SK-N-DZ (cell line): ENCODE data around the gene CREB5.

Experiments used
- DNase-seq: peaks from one replicate; pipeline ENCODE4 v3.0.0-alpha.2; 2015; ENCODE audit warnings: low spot score

Gene CREB5

DNA sequence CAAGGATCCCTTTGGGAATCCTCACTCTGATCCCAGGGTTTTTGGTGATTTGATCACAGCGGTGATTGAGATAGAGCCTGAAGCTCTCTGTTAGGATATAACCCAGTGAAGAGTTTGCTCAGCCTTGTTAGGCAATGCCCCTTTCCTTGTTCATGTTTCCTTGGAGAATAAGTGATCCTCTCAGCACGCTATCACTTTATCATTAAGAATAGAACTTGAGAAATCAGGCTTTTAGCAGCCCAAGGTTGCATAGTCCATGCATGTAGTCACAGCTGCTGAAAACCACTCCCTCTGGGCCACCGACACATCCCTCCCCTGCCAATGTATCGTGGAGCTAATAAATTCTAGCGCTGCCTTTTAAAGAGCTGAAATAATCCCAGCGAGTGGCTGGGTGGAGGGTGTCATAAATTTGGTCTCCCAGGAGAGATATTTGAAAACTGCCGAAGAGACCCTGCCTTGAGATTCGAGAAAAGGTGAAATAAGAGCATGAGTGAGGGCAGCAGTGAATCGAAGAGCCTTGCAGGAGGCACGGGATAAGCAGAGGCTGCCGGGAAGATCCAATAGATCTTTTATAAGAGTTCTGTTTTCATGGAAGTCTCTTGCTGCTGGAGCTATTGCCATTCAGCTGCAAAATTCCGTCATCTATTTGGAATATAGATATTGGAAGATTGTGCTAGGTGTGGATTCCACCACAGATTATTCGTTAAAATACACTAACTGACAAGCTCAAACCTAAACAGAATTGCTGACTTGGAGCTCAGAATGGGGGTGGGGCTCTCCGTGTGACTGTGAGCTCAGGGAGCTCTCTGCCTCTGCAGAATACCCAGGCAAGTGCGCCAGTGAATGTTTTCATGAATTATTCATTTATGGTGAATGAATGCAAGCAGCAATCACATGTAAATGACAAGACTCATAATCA lies 296.0 kb downstream of the CREB5 start:
- DNase-seq, result peak; percentile 30

DNA sequence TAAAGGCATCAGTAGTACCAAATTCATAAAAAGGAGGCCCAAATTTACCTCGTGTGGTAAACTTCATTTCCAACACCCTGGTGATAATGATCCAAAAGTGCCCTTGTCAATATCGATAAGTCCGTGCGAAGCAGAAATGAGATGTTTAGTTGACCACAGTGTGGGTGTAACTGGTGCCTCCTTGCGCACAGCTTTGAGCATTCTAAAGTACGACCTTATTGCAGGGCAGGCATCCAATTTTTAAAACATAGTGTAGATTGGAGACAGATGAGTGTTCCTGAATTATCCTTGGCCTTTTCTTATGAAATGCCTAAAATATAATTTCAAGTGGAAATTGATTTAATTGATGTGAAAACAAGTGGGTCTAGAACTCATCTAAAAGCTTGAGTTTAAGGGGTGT lies 297.4 kb downstream of the CREB5 start:
- DNase-seq, result no peak

- no peak for DNase-seq
Measured at GRCh38 chr7:28711114-28711513, 298.8 kb downstream of the CREB5 start.

GRCh38 chr7:28714459-28715120 lies 302.3 kb downstream of the CREB5 start:
- no peak for DNase-seq

GRCh38 chr7:28717445-28718054 lies 305.2 kb downstream of the CREB5 start:
- DNase-seq, result no peak

DNA sequence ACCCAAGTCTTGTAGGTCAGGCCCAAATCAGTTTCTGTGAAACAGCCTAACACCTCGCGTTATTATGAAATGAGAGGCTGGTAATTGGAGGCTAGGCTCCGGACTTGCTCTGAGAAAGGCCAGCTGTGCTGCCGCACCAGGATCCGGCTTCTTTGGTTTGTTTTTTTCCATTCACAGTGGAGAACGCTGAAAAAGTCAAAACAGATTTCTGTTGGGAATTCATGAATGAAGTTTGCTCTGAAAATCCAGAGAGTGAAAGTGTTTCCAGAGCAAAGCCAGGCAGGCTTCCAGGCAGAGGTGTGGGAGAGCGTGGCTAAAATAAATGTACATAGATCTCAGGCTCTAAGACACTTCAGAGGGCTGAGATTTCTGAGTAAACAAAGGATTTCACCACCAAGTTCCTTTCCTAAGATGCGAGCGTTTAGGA lies 305.8 kb downstream of the CREB5 start:
- no peak for DNase-seq

GRCh38 chr7:28718545-28718944 lies 306.2 kb downstream of the CREB5 start:
- no peak for DNase-seq

DNA sequence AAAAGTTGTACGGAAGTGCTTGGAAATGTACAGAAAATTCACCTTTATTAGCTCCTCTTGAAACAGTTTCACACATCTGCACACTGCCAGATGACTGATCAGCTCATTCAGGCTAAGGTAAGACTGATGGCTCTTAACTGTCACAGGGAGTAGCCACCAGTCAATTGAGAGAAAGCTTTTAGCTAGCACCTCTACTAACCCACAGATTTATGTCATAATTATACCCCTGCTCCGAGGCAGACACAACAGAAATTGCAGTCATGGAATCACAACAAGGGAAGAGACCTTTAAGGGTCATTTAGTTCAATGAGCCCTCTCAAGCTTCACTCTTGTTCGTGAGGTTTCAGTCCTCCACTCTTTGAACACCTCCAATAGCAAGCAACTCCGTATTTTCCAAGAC lies 310.4 kb downstream of the CREB5 start:
- no peak for DNase-seq

- no peak for DNase-seq
Measured at GRCh38 chr7:28723336-28723735, 311.0 kb downstream of the CREB5 start.

DNA sequence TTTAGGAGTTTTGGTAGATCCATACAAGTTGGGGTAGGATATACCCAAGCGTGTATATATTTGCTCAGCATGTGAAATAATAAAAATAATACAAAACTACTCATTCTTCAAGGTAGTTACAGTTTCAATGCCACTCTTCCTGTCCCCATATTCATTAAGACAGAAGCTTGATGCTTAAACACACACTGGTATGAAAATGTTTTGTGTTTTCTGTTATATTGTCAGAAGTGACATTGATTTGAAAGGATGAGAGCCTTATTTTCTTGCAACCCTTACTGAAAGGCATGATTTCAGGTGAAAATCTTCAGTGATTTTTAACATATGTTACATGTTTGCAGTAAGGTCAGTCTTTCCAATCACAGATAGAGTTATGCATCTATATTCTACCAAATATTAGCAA lies 312.2 kb downstream of the CREB5 start:
- no peak for DNase-seq

- DNase-seq, result no peak
Measured at GRCh38 chr7:28725045-28725642, 312.8 kb downstream of the CREB5 start.

DNA sequence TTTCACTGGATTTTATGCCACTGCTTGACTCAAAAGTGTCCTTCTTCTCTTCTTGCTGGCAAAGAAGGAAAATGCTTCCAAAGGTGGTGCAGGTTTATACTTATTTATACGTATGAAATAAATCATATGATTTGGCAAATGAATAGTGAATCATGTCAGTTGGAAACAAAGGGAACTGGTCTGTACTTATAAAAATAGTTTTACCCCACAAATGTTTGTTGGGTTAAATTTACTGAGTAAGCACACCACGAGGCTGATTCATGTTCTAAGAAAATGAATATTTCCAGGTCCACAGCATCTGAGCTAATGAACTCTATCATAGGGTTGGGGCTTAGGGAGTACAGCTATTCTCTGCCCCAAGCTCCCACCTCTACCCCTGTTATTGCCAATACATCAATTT lies 313.6 kb downstream of the CREB5 start:
- DNase-seq, result no peak

- peak; percentile 40 for DNase-seq
Measured at GRCh38 chr7:28726555-28726954, 314.2 kb downstream of the CREB5 start.

- DNase-seq, result no peak
Measured at GRCh38 chr7:28729281-28729680, 317.0 kb downstream of the CREB5 start.

- no peak for DNase-seq
Measured at GRCh38 chr7:28729727-28730126, 317.4 kb downstream of the CREB5 start.

DNA sequence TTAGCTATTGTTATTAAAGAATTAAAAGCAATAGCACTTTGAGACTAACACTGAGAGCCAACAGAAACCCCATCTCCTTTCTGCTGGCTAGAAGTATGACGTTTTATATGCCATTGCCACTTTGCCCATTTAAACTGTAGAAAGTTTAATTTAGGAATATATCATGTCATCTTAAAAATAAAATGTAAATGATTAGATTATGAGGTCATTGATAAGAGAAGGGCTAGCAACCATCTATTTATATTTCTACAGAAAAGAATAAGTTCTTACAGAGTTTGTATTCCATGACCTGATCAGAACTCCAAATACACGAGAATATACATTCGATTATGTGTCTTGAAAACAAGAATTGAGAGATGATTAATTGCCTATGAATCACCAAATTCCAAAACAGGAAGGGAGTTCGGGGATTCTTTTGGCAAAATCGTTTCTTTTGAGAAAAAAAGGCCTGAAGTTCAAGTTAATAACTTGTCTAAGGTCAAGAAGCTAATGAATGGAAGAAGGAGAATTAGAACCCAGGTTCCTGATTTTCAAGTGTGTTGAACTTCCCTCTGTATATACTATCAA lies 318.9 kb downstream of the CREB5 start:
- DNase-seq, result no peak

DNA sequence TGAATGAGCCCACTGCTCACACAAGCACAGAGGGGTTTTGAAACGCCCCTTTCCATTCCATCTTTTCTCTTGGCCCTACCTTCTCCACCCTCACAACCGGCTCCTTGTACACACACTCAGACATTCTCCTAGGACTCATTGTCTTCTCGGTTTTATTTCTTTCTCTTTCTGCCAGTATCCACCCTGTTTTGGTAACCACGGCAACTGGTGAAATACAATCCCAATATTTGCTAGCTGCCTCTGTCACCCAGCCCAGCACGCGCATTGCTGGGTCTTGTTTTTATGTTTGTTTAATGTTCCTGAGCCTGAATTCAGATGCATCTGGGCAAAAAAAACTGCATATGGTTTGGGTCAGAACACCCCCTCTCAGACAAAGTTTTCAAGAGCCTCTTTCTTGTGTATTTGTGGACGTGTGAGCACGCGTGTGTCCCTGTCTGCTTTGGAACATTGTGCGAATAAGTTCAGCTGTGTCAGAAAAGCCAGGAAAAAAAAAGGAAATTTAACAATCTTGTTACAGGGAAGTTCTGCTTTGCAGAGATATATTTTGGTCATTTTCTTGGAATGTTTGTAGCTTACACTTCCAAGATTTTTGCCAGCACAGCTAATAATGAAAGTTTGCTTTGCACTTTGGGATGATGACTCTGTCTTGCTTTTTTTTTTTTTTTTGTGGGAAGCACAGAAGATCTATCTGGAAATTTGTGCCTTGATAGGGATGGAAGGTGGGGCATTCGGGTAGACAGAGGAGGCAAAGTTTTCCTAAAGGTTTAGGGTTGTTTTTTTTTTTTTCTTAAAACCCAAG lies 320.0 kb downstream of the CREB5 start:
- no peak for DNase-seq

DNA sequence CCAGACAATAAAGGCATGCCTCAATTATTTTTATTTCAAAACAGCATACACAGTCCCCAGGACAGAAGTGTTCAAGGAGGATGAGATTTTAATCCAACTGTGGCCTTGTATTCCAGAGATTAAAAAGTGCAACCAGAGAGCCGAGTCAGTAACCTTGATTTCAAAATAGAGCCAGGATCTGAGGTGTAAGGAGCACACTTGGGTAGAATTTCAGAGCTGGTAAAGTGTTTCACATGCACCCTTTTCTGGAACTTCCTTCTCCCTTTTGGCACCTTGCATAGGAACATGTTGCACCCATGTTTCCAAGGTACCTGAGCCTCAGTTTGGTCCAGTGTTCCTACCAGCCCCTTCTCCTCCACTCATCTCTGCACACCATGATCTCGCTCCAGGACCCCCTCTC lies 320.7 kb downstream of the CREB5 start:
- DNase-seq, result no peak

DNA sequence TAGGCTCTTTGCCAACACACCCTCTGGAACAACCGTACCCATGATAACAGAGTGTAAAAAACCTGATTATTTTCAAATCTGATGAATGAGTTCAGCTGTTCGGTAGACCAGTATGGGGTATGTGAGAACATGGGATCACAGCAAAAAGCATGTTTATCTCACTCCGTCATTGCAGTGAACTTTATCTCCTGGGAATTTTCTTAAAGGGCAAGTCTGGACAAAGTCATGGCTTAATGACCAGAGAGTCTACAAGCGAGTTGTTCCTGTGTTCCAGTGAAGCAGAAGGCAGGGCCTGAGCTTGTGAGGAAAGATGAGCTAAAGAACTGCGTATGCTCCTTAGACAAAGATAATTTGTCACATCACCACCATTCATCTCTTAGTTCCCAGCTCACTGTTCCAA lies 326.1 kb downstream of the CREB5 start:
- DNase-seq, result no peak

- DNase-seq, result no peak
Measured at GRCh38 chr7:28739128-28739527, 326.8 kb downstream of the CREB5 start.

DNA sequence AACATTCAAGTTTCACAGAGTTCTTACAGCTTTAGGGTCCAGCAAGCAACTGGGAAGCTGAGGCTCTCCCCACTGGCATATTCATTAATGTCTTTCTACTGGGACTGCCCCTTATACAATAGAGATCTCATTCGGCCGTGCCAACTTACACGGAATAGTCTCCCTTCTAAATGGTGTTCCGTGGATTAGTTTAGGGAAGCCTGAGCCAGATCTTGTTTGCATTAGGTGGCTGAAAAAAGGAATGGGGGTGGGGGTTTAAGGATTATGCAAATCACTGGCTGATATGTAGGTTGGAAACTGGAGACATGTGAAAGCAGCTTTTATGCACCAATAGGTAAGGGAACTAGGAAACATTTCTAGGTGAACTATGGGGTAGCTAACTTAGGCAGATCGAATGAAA lies 327.5 kb downstream of the CREB5 start:
- DNase-seq, result no peak
